ENCODE measurements around the gene AK2.

AK2 gene

DNA sequence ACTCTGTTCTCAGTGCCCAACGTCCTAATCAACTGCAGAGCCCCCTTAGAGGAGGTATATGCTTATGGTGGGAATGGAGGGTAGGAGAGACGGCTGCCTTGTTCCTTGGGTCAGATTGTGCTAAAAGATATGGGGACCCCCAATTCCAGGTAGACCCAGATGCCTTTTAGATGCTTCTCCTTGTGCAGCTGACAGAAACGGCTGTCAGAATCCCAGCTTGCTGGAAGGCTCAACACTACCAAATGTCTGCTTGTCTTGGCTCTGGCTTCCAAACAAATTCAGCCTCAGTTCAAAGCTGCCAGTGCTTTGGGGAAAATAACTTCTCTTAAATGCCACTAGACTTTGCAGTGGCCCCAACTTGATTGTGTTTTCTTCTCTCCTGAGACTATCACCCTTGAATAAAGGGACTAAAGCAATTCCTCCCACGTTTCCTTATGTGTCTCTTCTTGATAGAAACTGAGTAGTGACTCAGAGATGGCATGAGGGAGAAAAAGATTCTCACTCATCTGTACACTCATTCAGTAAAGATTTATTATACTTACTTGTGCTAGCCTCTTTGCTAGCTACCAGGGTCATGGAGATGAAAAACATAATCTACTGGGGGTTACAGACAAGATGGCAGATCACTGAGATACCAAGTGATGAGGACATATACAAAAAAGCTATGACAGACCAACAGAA, 68.7 kb downstream of the AK2 start:
- H3K79me2 ChIP-seq (ENCODE audit: insufficient read depth, low read depth), result peaks cover 8% of the 10 kb centered on the region; the same call in 1 of the 2 replicates
- H3K27me3 ChIP-seq (ENCODE audit: insufficient read depth, low read depth), result no peaks in the 10 kb centered on the region
- H3K36me3 ChIP-seq (ENCODE audit: insufficient read depth), result no peaks in the 10 kb centered on the region
- H2AFZ ChIP-seq (ENCODE audit: low read depth), result no peak overlapping the region
- no peak overlapping the region for H3K27ac ChIP-seq
- H3K4me1 ChIP-seq (ENCODE audit: low read depth, poor library complexity, severe bottlenecking), result peaks cover 18% of the 10 kb centered on the region
- TF ChIP-seq, protein P1, sequence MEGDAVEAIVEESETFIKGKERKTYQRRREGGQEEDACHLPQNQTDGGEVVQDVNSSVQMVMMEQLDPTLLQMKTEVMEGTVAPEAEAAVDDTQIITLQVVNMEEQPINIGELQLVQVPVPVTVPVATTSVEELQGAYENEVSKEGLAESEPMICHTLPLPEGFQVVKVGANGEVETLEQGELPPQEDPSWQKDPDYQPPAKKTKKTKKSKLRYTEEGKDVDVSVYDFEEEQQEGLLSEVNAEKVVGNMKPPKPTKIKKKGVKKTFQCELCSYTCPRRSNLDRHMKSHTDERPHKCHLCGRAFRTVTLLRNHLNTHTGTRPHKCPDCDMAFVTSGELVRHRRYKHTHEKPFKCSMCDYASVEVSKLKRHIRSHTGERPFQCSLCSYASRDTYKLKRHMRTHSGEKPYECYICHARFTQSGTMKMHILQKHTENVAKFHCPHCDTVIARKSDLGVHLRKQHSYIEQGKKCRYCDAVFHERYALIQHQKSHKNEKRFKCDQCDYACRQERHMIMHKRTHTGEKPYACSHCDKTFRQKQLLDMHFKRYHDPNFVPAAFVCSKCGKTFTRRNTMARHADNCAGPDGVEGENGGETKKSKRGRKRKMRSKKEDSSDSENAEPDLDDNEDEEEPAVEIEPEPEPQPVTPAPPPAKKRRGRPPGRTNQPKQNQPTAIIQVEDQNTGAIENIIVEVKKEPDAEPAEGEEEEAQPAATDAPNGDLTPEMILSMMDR (conservative IDR thresholded peaks at IDR 0.05; ENCODE audit: low read depth, low read length), result no peak
- no peak overlapping the region for H3K4me3 ChIP-seq (IDR thresholded peaks at IDR 0.05; ENCODE audit: insufficient read depth, low read depth, low read length)
- no peak overlapping the region for H3K9ac ChIP-seq
- no peak overlapping the region for H3K4me2 ChIP-seq
- H4K20me1 ChIP-seq (ENCODE audit: insufficient read depth), result no peaks in the 10 kb centered on the region

DNA sequence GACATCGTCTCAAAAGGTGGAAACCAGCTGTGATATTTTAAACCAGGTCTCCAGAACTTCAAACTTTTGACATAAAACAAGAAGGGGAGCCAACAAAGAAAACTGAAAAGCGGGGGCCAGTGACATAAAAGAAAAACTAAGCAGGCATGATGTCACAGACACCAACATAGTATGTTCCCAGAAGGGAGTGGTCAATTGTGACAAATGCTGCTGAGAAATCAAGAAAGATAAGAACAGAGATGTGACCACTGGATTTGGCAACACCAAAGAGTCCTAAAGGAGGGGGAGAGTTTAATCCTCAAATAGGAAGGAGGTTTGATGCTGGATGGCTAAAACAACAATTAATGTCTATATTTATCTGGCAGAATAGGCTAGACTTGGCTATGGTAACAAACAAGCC, 69.8 kb downstream of the AK2 start:
- Histone ChIP-seq H4K20me1 (ENCODE audit: insufficient read depth) (peaks cover 8% of the 10 kb centered on the region; the same call in 1 of the 2 replicates), H3K79me2 (ENCODE audit: insufficient read depth, low read depth) (peaks cover 20% of the 10 kb centered on the region; the same call in 1 of the 2 replicates), H3K27me3 (ENCODE audit: insufficient read depth, low read depth) (no peaks in the 10 kb centered on the region), H2AFZ (ENCODE audit: low read depth) (no peak overlapping the region), H3K9ac (no peak overlapping the region), H3K4me3 (IDR thresholded peaks at IDR 0.05; ENCODE audit: insufficient read depth, low read depth, low read length) (no peak overlapping the region), H3K27ac (no peak overlapping the region), H3K4me2 (no peak overlapping the region), H3K36me3 (ENCODE audit: insufficient read depth) (no peaks in the 10 kb centered on the region), H3K4me1 (ENCODE audit: low read depth, poor library complexity, severe bottlenecking) (peaks cover 29% of the 10 kb centered on the region)
- TF ChIP-seq, protein P1 (conservative IDR thresholded peaks at IDR 0.05; ENCODE audit: low read depth, low read length), result no peak

DNA sequence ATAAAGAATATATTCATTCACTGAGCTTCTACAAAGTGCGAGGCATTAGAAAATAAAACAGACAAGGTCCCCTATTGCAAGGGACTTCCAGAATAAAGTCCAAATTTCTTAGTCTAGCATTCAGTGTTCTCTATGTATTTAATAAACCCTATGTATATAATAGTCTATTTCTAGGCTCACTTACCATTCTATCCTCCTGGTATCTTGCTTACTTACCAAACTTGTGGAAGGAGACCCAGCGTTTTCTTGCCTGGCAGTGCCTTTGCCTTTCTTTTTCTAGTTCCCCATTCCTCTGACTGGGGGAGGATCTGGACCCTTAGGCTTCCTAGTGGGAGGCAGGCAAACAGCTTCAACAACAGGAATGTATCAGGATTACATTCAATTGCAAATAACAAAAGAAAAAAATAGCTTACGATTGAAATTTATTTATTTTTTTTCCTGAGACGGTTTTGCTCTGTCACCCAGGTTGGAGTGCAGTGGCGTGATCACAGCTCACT, 71.4 kb downstream of the AK2 start:
- no peak overlapping the region for H3K9ac ChIP-seq

DNA sequence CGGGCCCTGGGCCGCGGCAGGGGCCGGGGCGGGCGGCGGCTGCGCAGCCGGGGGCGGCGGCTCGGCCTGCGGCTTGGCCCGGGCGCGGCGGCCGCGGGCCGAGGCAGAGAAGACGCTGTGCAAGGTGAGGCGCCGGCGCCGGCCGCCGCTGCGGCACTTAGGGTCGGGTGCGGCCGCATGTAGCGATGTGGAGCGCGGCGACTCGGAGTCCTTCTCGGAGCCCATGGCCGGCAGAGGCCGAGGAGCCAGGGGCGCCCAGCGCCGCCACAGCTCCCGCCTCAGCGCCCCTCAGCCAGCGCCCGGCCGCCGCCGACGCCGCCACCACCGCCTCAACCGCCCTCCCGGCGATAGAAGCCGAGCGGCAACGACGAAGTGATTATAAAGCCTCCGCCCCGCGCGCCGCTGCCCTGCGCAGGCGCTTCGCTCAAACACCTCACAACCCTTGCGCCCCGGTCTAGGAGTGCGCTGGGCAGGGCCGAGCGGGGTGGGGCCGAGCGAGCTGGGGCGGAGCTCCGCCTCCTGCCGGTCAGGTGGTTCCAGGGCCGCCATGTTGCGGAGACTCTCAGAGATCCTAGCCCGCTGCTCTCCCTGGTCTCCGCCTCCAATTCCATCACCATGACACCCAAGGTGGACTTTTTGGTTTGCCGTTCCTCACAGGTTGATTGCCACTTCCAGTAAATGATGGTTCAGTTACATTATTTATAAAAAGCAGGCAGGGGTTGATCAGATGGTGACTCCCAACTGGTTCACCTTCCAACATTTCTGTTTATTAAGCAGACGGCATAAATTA, 72.0 kb downstream of the AK2 start, which contains the start of gene RNF19B:
RNF19B (minus strand) TSS at position 349 of the 790 bp plus-strand sequence; CDS start at position 225, 124 bp downstream.
- Histone ChIP-seq H3K9ac (peak within 1 kb of the TSS; percentile 21; the same call in 1 of the 2 replicates), H3K36me3 (ENCODE audit: insufficient read depth) (no peaks in the 10 kb centered on the region), H3K79me2 (ENCODE audit: insufficient read depth, low read depth) (peaks cover 33% of the 10 kb centered on the region; the same call in 1 of the 2 replicates), H3K27ac (peak within 1 kb of the TSS; percentile 47; the same call in 1 of the 2 replicates), H3K4me1 (ENCODE audit: low read depth, poor library complexity, severe bottlenecking) (peaks cover 35% of the 10 kb centered on the region), H2AFZ (ENCODE audit: low read depth) (peak within 1 kb of the TSS; percentile 71), H3K4me2 (peak within 1 kb of the TSS; percentile 87), H3K4me3 (IDR thresholded peaks at IDR 0.05; ENCODE audit: insufficient read depth, low read depth, low read length) (peak within 1 kb of the TSS; percentile 90), H4K20me1 (ENCODE audit: insufficient read depth) (peaks cover 9% of the 10 kb centered on the region; the same call in 1 of the 2 replicates), H3K27me3 (ENCODE audit: insufficient read depth, low read depth) (no peaks in the 10 kb centered on the region)
- TF ChIP-seq, protein P1 (conservative IDR thresholded peaks at IDR 0.05; ENCODE audit: low read depth, low read length), result no peak

More for the DNA sequence above, 71.4 kb downstream of the AK2 start:
- TF ChIP-seq, protein P1 (conservative IDR thresholded peaks at IDR 0.05; ENCODE audit: low read depth, low read length), result no peak
- Histone ChIP-seq H3K4me2 (peak overlapping the region; percentile 87), H3K36me3 (ENCODE audit: insufficient read depth) (no peaks in the 10 kb centered on the region), H3K79me2 (ENCODE audit: insufficient read depth, low read depth) (peaks cover 26% of the 10 kb centered on the region; the same call in 1 of the 2 replicates), H3K27ac (peak overlapping the region; percentile 24; the same call in 1 of the 2 replicates), H3K4me1 (ENCODE audit: low read depth, poor library complexity, severe bottlenecking) (peaks cover 40% of the 10 kb centered on the region), H4K20me1 (ENCODE audit: insufficient read depth) (peaks cover 9% of the 10 kb centered on the region; the same call in 1 of the 2 replicates), H3K4me3 (IDR thresholded peaks at IDR 0.05; ENCODE audit: insufficient read depth, low read depth, low read length) (no peak overlapping the region), H3K27me3 (ENCODE audit: insufficient read depth, low read depth) (no peaks in the 10 kb centered on the region), H2AFZ (ENCODE audit: low read depth) (peak overlapping the region; percentile 71)
